Peyer's patch (tissue), 4 donors: ENCODE data around the gene EYA4.

Experiments
- CTCF ChIP-seq, 6 experiments: fragments of 450-650 bp in 4 of 6; fragments of 200-600 bp in 2 of 6; sonication (generic) in 1 of 6; IDR thresholded peaks; one replicate each; pipeline ENCODE4 v1.5.1; 2017 to 2019; ENCODE audit warnings: antibody characterized with exemption in 6 of 6, mild to moderate bottlenecking in 3 of 6, moderate library complexity in 1 of 6
- POLR2A ChIP-seq, 2 donors: fragments of 450-650 bp; IDR thresholded peaks; one replicate each; pipeline ENCODE4 v1.5.1; 2017; ENCODE audit warnings: antibody characterized with exemption in 2 of 2, mild to moderate bottlenecking in 2 of 2, moderate library complexity in 2 of 2

DNA sequence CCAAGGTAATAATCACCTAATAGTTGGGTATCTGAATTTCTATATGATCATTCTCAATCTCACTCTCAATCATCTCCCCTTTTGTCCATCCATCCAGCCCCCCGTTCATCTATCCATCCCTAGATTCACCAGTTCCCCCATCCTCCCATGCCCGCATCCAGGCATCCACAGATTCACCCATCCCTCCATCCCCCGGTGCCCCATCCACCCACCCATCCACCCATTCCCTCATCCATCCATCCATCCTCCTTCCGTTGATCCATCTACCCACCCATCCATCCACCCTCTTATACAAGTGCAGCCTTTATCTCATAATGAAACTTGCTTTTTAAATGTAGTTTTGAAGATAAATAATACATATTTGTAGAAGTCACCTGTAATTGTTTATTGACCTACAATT lies 76.5 kb downstream of the EYA4 start:
- TF ChIP-seq CTCF (IDR thresholded peaks at IDR 0.05), result no peak
- TF ChIP-seq POLR2A (IDR thresholded peaks at IDR 0.05), result no peak
